ENCODE results near the gene SEPHS2. TPM values are rescaled to one million over a fixed set of nuclear protein-coding genes. Genes with fewer than 3 reads are reported as not detected.

Gene SEPHS2
- total and polyA plus RNA-seq, 2 donors (not counting 3 experiments of a cell fraction or from before 2014, with no cell fraction given): 22.9 to 32.8 TPM

- CTCF ChIA-PET: interaction anchor here (0.7 to 3.3 kb wide), 8 partner anchors 12 to 202 kb away, joined by 3 to 62 read pairs (median 6); partner anchors contain the start of genes DCTPP1, TBC1D10B and ZNF771
- TF ChIP-seq GATA2 (IDR thresholded peaks at IDR 0.05; ENCODE audit: insufficient read depth, insufficient read length, low read depth, low read length) (peak; percentile 29), MYC (IDR thresholded peaks at IDR 0.05; ENCODE audit: low read depth, low read length) (no peak)
- peak overlapping the region; percentile 91 for H2AFZ ChIP-seq (ENCODE audit: low read depth, low read length)
- peak overlapping the region; percentile 72 for H3K9ac ChIP-seq (replicated peaks; ENCODE audit: extremely low read depth, insufficient read depth, low read length)
- BruUV-seq (replicated peaks): TSS peak; percentile 37
- H3K9me3 ChIP-seq (replicated peaks; ENCODE audit: control insufficient read depth, insufficient read depth, low read length): no peaks in the 10 kb centered on the region
- H3K4me2 ChIP-seq (ENCODE audit: insufficient read depth, low read length): peak overlapping the region; percentile 94
- H3K27ac ChIP-seq (ENCODE audit: insufficient read depth, low read depth, low read length): no peak overlapping the region
- DNase-seq (ENCODE audit: low read depth, low spot score): no peak
- H3K4me1 ChIP-seq (ENCODE audit: control insufficient read depth, extremely low read depth, insufficient read depth, low read length): peaks cover 21% of the 10 kb centered on the region
- H3K4me3 ChIP-seq (replicated peaks in 1 of 3; ENCODE audit: insufficient read depth in 1 of 3, low read depth in 1 of 3, low read length in 3 of 3): peak overlapping the region; percentile 46 to 85 (median 81)
- H3K9me1 ChIP-seq (replicated peaks; ENCODE audit: control insufficient read depth, extremely low read depth, insufficient read depth, low read length): no peaks in the 10 kb centered on the region
- peaks cover 9% of the 10 kb centered on the region for H3K79me2 ChIP-seq (ENCODE audit: control insufficient read depth, insufficient read depth, low read length)
- H4K20me1 ChIP-seq (replicated peaks; ENCODE audit: control insufficient read depth, extremely low read depth, insufficient read depth, low read length): no peaks in the 10 kb centered on the region
- FAIRE-seq: peak; percentile 24
- no peaks in the 10 kb centered on the region for H3K27me3 ChIP-seq (ENCODE audit: control insufficient read depth in 2 of 2, insufficient read depth in 2 of 2, low read length in 2 of 2)
- dilution Hi-C loops (cut with MboI; ENCODE audit: extremely low pct_ligation_motif_present, low sequenced_read_pairs) (no loop called here), intact Hi-C loops (cut with micrococcal nuclease) (loop anchor here (1.0 to 2.0 kb wide), 2 partner anchors 13 to 18 kb away; no protein-coding TSS in a partner anchor)
- peaks cover 0 to 19% of the 10 kb centered on the region in 2 experiments for H3K36me3 ChIP-seq (ENCODE audit: control insufficient read depth in 2 of 2, extremely low read depth in 1 of 2, insufficient read depth in 2 of 2, low read length in 2 of 2)
- POLR2A ChIA-PET: interaction anchor here (0.5 to 2.4 kb wide), 5 partner anchors 11 to 83 kb away, joined by 3 to 7 read pairs (median 5); partner anchors contain the start of genes TBC1D10B and ZNF771
These were observed 49.6 kb downstream of the SEPHS2 start for GRCh38 chr16:30395992-30396585.

GRCh38 chr16:30395155-30395991 lies 50.3 kb downstream of the SEPHS2 start, which contains the start of gene ZNF48:
ZNF48 (plus strand) TSS chr16:30395420; CDS start chr16:30395795, 375 bp downstream.
- Histone ChIP-seq H3K27ac (ENCODE audit: insufficient read depth, low read depth, low read length) (peak within 1 kb of the TSS; percentile 66), H3K9me3 (replicated peaks; ENCODE audit: control insufficient read depth, insufficient read depth, low read length) (no peaks in the 10 kb centered on the region), H3K9me1 (replicated peaks; ENCODE audit: control insufficient read depth, extremely low read depth, insufficient read depth, low read length) (no peaks in the 10 kb centered on the region), H3K9ac (replicated peaks; ENCODE audit: extremely low read depth, insufficient read depth, low read length) (peak within 1 kb of the TSS; percentile 72), H3K36me3 (ENCODE audit: control insufficient read depth in 2 of 2, extremely low read depth in 1 of 2, insufficient read depth in 2 of 2, low read length in 2 of 2) (peaks cover 0 to 19% of the 10 kb centered on the region in 2 experiments), H4K20me1 (replicated peaks; ENCODE audit: control insufficient read depth, extremely low read depth, insufficient read depth, low read length) (no peaks in the 10 kb centered on the region), H3K4me2 (ENCODE audit: insufficient read depth, low read length) (peak within 1 kb of the TSS; percentile 94), H3K27me3 (ENCODE audit: control insufficient read depth in 2 of 2, insufficient read depth in 2 of 2, low read length in 2 of 2) (no peaks in the 10 kb centered on the region), H3K4me1 (ENCODE audit: control insufficient read depth, extremely low read depth, insufficient read depth, low read length) (peaks cover 21% of the 10 kb centered on the region), H2AFZ (ENCODE audit: low read depth, low read length) (peak within 1 kb of the TSS; percentile 91), H3K4me3 (replicated peaks in 1 of 3; ENCODE audit: insufficient read depth in 1 of 3, low read depth in 1 of 3, low read length in 3 of 3) (peak within 1 kb of the TSS; percentile 46 to 85 (median 81)), H3K79me2 (ENCODE audit: control insufficient read depth, insufficient read depth, low read length) (peaks cover 9% of the 10 kb centered on the region)
- ChIA-PET POLR2A (interaction anchor here (0.6 to 2.4 kb wide), 7 partner anchors 9 to 419 kb away, joined by 3 to 8 read pairs (median 5); partner anchors contain the start of genes TBC1D10B and ZNF771), CTCF (interaction anchor here (0.7 to 3.3 kb wide), 14 partner anchors 12 to 330 kb away, joined by 3 to 62 read pairs (median 6); partner anchors contain the start of genes ALDOA, CD2BP2, DCTPP1 and TBC1D10B)
- BruUV-seq (replicated peaks): no TSS peak
- FAIRE-seq (peak; percentile 73), DNase-seq (ENCODE audit: low read depth, low spot score) (peak; percentile 89)
- TF ChIP-seq EZH2 (IDR thresholded peaks at IDR 0.05; ENCODE audit: borderline replicate concordance, low read depth, low read length, severe bottlenecking) (no peak), JUN (IDR thresholded peaks at IDR 0.05; ENCODE audit: borderline replicate concordance, insufficient read depth, insufficient read length, low read depth) (no peak), FOS (IDR thresholded peaks at IDR 0.05; ENCODE audit: borderline replicate concordance, insufficient read depth, low read length) (no peak), GATA2 (IDR thresholded peaks at IDR 0.05; ENCODE audit: insufficient read depth, insufficient read length, low read depth, low read length) (no peak), POLR2A (IDR thresholded peaks at IDR 0.05; ENCODE audit: low read depth, low read length) (peak; percentile 17), MAX (IDR thresholded peaks at IDR 0.05; ENCODE audit: insufficient read depth, insufficient read length) (peak; percentile 37), POLR2AphosphoS5 (IDR thresholded peaks at IDR 0.05; ENCODE audit: insufficient read depth, low read depth, low read length) (peak; percentile 74), MYC (IDR thresholded peaks at IDR 0.05; ENCODE audit: low read depth, low read length) (peak; percentile 72), CTCF (IDR thresholded peaks at IDR 0.05; ENCODE audit: extremely low read depth in 1 of 2, insufficient read depth in 1 of 2, low read depth in 1 of 2, low read length in 2 of 2) (peak; percentile 23 to 36)
- dilution Hi-C loops (cut with MboI; ENCODE audit: extremely low pct_ligation_motif_present, low sequenced_read_pairs): no loop called here
- intact Hi-C loops (cut with micrococcal nuclease): loop anchor here (1.0 to 2.0 kb wide), 2 partner anchors 13 to 17 kb away; no protein-coding TSS in a partner anchor
